DMS53 (cell line): ENCODE measurements around the gene SCAMP3.
"Not testable (repeated sequence)": the region's sequence is repeated elsewhere in the genome, so short reads cannot be mapped to it uniquely, and the experiment has no call there.

Experiments used
- DNase-seq: peaks from one replicate; lab custom pipeline; 2025; lab: John Stamatoyannopoulos, UW

Gene SCAMP3

DNA sequence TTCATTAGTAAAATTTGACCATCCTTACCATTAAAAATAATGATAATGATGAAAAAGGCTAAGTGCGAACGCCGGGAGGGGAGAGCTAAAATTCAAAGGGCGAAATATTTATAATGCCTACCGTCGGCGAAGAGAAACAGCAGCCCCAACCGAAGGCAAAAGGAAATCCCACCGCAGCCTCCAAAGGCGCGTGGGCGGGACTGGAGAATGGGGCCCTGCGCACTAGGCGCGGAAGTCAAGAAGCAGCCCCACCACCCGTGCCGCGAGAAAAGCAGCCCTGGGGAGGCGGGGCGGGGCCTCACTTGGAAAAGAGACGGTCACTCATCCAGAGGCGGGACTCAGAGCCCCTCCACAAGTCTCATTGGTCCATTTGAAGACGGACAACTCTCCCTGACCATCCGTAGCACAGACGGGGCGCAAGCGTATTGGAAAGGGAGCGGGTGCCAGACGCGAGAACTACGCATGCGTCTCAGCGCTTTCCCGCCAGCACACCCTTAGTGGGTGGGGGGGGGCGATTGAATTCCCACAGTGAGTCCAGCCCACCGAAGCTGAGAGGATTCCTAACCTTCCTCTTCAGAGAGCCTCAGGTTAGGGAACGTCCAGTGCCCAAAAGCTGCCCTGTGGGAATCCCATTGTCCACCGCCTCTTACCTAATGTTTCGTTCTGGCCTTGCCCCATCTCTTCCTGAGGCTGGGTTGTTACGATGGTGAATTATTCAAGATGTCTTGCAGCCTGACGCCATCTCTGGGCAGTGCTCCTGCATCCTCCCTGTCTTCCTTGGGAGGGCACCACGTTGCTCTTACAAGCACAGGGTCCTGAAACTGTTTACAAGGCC lies 34.7 kb downstream of the SCAMP3 start:
- DNase-seq = peak; percentile 100

DNA sequence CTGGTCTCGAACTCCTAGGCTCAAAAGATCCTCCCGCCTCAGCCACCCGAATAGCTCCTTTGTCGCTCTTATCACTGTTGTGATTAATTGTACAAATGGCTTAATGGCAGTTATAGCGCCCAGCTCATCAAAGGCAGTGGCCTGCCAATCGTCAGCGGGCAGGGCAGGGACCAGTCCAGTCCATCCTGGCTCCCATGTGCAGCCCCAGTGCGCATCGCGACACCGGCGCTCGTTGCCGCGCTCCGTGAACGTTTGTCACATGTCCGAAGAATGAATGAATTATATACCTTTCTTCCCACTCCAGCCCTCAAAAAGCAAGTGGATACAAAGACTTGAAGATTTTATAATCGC lies 35.3 kb downstream of the SCAMP3 start:
- peak; percentile 90 for DNase-seq

DNA sequence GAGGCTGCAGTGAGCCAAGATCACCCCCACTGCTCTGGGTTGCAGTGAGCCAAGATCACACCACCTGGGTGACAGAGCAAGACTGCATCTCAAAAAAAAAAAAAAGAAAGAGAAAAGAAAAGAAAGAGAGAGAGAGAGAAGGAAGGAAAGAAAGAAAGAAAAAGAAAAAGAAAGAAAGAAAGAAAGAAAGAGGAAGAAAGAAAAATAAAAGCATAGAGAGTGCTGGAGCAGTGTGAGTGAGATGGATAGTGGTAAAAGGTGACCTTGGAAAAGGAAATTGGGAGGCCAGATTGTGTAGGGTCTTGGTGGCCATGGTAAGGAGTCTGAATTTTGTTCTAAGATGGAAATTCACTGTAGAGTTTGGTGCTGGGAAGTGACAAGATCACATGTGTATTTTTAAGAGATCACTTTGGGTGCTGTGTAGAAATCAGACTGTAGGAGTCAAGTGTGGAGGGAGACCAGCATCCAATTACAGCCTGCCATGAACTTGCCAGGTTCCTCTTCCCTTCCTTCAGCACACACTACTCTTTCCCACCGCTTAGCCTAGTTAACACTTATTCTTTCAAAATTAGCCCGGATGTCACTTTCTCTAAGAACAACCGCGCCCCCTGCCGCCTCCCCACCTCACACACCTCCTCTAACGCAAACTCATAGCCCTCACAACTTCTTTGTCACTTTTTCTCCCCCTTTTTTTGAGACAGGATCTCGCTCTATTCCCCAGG lies 35.8 kb downstream of the SCAMP3 start:
- DNase-seq = peak; percentile 86

DNA sequence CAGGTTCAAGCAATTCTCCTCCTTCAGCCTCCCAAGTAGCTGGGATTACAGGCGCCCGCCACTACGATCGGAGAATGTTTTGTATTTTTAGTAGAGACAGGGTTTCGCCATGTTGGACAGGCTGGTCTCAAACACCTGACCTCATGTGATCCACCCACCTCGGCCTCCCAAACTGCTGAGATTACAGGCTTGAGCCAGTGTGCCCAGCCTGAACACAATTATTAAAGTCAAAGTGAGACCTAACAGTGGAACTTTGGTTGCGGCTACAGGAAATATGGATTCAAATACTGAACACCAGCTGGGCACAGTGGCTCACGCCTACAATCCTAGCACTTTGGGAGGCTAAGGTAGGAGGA lies 36.8 kb downstream of the SCAMP3 start:
- not testable (repeated sequence) for DNase-seq

DNA sequence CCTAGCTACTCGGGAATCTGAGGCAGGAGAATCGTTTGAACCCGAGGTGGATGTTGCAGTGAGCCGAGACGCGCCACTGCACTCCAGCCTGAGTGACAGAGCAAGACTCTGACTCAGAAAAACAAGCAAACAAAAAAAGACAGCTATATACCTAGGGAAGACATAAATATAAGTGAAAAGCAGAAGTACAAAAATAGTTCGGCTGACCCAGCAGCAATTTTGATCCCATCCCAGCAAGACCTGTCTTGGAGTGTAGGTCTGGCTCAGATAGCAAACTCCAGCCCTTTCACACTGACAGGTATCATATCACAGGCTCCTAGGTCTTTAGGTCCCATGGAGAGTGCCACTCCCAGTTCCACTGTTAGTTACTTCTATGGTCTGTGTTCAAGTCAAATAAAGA lies 39.1 kb downstream of the SCAMP3 start:
- DNase-seq = no peak

DNA sequence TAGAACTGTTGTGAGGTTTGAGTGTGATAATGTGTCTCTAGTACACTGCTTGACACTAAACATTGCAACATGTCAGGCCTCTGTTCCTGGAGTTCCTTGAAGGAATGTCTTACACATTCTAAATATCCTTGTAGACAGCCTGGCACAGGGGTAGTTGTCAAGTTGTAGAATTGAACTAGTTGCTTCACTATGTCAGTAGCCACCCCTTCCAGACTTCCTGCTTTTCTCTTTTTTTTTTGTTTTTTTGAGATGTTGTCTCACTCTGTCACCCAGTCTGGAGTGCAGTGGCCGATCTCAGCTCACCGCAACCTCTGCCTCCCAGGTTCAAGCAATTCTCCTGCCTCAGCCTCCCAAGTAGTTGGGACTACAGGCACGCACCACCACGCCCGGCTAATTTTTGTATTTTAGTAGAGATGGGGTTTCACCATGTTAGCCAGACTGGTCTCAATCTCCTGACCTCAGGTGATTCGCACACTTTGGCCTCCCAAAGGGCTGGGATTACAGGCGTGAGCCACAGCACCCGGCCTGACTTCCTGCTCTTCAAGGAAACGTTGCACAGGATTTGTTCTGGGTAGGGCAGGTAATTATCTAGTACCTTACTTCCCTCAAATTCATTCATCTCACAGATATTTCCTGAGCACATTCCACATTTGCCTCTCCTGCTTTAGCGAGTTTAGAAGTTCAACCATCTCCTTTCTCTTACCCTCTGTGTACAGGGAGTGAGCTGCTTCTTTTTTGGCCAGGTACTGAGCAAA lies 41.8 kb downstream of the SCAMP3 start:
- not testable (repeated sequence) for DNase-seq

DNA sequence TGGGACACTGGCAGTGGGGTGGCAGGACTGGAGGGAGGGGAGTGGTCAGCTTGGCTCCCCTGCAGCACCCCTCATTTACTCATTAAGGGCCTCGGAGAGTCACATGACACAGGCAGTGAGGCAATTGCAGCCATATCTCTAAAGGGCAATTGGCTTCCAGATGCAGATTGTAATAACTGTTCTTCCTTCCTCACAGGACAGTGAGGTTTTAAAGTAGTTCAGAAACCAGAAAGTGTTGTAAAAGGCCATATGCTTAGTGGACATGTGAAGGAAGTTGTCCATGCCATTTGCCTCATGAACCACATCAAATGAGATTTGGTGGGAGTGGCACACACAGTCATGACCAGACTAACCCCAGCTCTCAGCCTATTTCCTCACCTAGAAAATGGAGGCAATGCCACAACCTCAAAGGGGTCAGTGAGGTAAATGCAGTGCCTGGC lies 42.5 kb downstream of the SCAMP3 start:
- DNase-seq = peak; percentile 78

DNA sequence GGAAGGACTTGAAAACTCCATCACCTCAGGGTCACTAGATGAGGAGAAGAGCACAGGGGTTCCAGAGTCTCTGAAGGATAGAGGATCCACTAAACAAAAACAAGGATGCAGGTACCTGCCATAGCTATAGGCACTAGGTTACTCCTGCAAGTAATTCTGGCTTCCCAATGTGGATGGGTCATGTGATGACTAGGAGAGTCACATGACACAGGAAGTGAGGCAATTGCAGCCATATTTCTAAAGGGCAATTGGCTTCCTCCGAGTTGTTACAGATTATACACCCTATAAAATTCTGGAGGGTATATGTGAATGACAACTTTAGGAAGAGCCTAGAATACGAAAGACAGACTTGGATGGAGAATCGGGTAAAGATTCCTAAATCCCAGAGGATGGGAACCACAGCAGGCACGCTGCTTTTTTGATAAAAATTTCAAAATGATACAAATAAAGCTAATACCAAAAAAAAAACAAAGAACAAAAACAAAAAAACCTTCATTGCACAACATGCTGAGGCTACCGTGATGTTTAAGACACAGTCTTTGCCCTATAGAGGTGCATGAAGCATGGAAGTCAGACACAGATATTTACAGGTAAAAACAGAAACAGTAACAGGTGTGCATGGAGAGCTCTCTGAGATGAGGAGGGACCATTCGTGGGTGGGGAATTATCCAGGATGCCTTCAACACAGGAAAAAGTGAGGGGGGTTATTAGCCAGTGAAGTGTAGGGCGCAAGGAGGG lies 43.1 kb downstream of the SCAMP3 start:
- DNase-seq = peak; percentile 91

DNA sequence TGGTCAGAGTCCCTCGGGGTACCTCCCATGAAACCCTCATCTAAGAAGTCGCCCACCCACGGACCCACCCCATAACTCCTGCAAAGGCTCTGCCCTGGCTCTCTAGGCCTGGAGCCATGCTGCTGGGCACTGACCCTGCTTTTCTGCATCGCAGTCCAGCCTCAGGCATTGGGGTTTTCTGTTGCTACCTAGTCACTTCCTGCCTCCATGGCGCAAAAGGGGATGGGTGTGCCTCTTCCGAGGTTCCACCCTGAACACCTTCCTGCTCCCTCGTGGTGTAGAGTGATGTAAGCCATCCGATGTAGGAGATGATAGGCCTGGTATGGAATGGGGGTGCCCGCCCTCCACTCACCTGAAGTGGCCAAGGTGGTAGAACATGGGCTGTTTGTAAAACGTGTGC lies 47.5 kb downstream of the SCAMP3 start:
- DNase-seq = not testable (repeated sequence)

DNA sequence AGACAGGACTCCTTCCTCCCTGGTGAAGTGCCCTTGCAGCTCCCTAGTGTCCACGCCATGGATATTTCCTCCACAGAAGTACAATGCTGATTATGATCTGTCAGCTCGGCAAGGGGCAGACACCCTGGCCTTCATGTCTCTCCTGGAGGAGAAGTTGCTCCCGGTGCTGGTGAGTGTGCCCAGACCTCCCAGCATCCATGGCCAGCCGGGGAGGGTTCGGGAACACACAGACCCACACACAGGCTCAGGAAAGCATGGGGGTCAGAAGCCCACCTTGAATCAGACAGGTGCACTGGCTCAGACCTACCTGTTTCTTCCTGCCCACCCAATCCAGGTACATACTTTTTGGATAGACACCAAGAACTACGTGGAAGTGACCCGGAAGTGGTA lies 50.1 kb downstream of the SCAMP3 start:
- not testable (repeated sequence) for DNase-seq

DNA sequence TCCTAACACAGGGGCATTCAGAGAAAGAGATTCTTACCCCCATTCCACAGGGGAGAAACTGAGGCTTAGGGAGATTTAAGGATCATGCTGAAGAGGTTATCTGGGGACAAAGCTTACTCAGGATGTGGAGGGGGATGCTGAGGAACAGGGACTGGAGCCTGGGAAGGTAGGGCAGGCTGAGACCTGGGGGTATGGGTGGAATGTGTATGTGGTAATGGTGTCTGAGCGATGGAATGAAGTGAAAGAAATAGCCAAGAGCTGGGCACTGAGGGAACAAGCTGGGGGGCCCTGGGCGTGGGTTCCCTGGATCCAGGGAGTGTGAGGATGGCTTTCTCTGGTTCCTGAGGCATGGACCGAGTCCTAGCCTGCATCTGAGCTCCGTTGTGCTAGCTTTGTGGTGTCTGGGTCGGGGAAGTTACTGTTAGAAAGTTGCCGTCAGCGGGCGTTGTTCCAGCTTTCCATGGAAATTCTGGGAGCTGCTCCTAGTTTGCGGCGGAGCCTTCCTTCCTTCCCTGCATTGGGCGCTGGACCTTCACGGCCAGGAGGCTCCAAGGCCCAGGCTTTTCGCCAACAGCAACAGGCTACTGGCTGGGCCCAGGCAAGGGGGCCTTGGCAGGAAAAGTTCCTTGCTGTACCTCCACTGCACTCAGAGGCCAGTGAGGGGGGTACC lies 50.6 kb downstream of the SCAMP3 start:
- not testable (repeated sequence) for DNase-seq

DNA sequence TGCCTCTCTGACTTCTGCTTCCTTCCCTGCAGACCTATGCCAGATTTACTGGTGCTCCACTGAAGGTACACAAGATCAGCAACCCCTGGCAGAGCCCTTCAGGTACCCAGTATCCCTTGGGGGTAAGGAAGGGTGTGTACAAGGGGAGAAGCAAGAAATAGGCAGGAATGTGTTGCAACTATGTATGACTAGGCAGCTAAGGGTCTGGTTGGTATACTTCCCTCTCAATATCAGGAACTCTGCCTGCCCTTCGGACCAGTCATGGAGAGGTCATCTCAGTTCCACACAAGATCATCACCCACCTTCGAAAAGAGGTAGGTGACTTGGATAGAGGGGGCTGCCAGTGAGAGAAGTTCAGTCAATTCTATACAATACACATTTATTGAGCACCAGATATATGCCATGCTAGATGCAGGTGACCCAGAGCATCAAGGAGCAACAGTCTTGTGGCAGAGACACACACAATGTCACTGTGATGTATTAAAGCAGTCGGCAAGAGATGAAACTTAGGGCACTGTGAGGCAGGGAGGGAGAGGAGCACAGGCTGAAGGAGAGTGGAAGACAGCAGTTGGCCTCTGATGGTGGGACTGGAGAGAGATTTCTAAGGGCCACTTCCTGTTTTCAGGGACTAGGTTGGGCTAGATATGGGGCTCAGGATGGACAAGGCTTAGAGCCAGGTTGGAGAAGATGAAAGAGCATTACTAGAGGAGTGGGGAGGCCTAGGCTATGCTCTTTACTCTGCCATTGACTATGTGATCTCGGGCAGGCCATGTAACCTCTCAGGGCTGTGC lies 51.7 kb downstream of the SCAMP3 start:
- no peak for DNase-seq

DNA sequence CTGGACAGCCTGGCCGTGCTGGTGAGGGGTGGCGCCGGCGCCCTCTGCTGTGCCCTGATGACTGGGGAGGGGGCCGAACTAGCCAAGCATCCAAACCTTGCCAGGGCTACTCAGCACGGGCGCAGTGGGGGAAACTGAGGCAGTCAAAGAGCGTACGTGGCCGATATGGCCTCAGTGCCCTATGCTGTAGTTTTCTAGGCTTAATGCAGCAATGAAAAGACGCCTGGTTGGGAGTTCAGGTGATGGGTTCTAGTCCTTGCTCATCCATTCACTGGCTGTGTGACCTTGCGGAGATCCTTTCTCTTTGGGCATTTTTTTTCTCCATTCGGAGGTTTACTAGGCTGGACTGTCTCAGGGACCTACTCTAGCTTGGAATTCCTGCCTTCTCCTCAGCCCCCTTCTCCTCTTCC lies 52.8 kb downstream of the SCAMP3 start:
- DNase-seq = peak; percentile 50

DNA sequence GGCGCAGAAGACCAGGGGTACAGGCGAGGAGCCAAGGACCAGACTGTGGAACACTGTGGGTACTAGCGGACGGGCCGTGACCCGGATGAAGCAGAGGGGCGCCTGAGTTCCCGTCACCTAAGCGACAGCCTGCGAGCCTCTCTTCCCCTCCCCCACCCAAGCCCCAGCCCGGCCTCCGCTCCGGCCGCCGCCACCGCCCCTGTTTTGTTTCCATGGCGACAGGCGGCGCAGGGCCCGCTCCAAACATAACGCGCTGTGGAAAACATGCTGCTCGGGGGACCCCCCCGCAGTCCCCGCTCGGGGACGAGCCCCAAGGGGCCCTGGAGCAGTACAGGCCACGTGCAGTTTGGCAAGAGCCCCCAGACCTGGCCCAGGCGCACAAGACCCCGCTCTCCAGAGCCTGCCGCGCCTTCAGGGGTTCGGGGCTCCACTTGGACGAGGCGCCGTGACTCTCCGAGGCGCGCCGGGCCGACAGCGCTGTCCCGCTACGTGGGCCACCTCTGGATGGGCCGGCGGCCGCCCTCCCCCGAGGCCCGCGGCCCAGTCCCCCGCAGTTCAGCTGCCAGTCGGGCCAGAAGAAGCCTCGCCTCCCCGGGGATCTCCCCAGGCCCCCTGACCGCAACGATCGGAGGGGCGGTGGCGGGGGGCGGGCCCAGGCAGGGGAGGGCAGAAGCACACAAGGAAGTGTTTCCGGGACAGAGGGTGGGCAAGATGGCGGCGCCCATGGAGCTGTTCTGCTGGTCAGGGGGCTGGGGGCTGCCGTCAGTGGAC lies 53.4 kb downstream of the SCAMP3 start, which contains the start of gene MTX1:
TSS of gene MTX1 (plus strand) at position 155 of the 771 bp plus-strand sequence. CDS start at position 265, 110 bp downstream.
- peak; percentile 95 for DNase-seq

DNA sequence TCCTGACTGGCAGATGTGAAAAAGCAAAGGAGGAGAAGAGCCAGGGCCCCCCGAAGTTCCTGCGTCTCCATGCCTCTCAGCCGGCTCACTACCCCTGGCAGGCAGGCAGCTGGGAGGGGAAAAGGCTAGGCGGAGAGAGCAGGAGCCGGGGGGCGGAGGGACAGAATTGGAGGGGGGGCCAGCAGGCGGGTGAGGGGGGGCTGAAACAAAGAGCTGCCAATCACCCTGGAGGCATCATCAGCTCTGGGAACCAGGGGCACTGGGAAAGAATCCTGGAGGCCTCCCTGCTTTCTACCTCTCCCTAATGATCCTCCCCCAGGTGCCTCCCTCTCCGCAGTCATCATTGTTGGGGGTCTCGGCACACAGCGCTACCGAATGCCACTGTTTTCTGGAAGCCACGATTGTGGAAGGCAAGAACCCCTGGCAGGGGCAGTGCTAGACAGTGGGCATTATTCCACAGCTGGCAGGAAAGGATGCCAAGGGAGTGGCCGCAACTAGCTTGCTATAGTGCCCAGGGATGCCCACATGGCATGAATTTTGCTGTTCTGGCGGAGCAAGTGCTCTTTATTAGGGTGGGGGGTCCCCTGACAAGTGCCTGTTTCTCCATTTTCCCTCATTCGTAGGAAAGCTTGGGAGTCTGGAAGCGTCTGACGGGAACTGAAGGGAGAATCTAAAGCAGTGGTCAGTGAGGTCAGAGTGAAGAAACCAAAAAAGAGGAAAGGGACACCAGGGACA lies 54.2 kb downstream of the SCAMP3 start, which contains the start of gene THBS3:
TSS of gene THBS3 (minus strand) at position 92 of the 735 bp plus-strand sequence. CDS start at position 71, 21 bp downstream.
- DNase-seq = peak; percentile 67

DNA sequence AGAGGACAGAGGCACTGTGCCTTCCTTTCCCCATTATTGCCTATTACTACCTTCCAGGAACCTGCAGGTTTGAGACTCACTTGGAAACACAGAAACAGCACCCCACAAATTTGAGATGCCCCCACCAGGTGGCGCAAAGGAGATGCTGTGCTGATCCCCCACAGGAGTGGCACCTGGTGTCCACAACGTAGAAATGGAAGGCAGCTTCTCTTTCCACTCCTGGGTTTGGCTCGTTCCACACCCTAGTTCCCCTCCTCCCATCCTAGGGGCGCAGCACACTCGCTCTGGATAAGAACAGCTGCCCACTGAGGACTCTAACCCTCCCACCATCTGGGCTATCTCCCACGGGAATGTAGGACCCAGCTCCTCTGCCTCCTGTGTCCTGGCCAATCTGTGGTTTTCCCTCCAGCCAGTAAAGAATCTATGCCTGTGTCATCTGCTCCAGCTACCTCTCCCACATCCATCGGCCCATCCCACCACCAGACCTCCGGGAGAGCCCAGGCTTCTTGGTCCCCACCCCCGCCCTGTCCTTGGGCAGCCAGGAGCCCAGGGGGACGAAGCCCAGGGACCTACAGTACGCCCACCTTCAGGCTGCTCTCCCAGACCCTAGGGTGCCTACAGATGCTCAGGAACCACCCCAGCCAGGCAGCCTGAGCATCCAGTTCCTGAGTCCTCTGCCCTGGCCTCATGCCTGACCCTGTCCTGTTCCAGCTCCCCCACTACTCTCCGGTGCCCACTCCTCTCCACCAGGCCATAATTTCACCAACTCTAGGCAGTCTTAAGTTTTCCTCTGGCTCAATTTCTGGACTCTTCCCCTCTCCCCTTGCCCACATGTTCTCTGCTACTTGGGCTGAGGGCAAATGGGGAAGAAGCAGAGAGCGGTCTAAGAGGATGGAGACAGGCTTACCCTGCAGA lies 55.0 kb downstream of the SCAMP3 start:
- DNase-seq = peak; percentile 93
